ENCODE measurements around the gene CLDN10. TPM values are rescaled to one million over a fixed set of nuclear protein-coding genes. Genes with fewer than 3 reads are reported as not detected.
"Not testable (repeated sequence)": the region's sequence is repeated elsewhere in the genome, so short reads cannot be mapped to it uniquely, and the experiment has no call there.

CLDN10 gene
- total RNA-seq, 1 donor from 2014 or later, result 0.85 TPM

- no peak for DNase-seq (ENCODE audit: low spot score in 2 of 2)
- no peaks in the 10 kb centered on the region for H3K36me3 ChIP-seq
- intact Hi-C loops (cut with DNase I), result no loop called here
Measured at GRCh38 chr13:95564733-95565291, 12.3 kb downstream of the CLDN10 start.

GRCh38 chr13:95565758-95566157 is 13.2 kb downstream of the CLDN10 start:
- H3K4me1 ChIP-seq; DNase-seq (ENCODE audit: low spot score in 2 of 2); H3K9me3 ChIP-seq; H3K4me3 ChIP-seq; H3K36me3 ChIP-seq; H3K27ac ChIP-seq; intact Hi-C loops (cut with DNase I); H3K27me3 ChIP-seq: not testable (repeated sequence)

More at GRCh38 chr13:95564733-95565291, 12.3 kb downstream of the CLDN10 start:
- Histone ChIP-seq H3K9me3 (peaks cover 0 to 3% of the 10 kb centered on the region in 2 donors), H3K27me3 (no peaks in the 10 kb centered on the region), H3K4me3 (no peak overlapping the region), H3K4me1 (no peaks in the 10 kb centered on the region), H3K27ac (no peak overlapping the region)
- no peak for TF ChIP-seq CTCF (IDR thresholded peaks at IDR 0.05)

DNA sequence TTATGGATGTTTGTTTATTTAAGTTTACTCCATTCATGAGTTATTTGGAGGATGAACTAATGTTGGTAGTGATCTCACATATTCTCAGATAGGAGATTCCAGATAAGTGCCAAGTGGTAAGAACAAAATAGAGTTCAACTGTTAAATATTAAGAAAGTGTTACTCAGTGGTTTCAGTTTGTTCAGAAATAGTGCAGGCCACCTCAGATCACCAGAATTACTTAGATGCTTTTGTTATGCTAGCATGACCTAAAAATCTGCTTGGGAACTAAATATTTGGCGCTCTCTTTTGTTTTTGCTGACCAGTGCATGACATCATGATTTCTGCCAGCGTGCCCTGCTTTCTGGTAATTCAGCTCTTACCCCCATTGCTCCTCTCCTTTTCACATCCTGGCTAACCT is 15.6 kb downstream of the CLDN10 start:
- Histone ChIP-seq H3K9me3 (peaks cover 0 to 3% of the 10 kb centered on the region in 2 donors), H3K4me3 (no peak overlapping the region), H3K27me3 (no peaks in the 10 kb centered on the region), H3K4me1 (no peaks in the 10 kb centered on the region), H3K27ac (no peak overlapping the region), H3K36me3 (no peaks in the 10 kb centered on the region)
- no peak for DNase-seq (ENCODE audit: low spot score in 2 of 2)
- TF ChIP-seq CTCF (IDR thresholded peaks at IDR 0.05), result no peak
- intact Hi-C loops (cut with DNase I), result no loop called here

DNA sequence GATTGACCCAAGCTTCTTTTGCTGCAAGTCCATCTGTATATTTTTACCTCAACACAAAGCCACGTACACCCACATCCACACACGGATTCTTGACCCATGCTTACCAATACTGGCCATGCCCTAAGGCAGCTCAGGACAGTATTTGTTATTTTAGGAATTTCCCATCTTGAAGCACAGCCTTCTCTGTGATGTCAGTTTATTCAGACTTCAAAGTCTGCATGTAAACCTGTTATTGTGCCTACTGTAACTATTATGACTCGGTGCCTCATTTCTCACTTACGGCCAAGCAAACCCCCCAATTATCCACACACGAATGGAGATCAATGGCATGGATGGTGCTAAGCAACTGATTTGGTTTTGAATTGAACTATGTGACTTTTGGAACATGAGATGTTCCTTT is 17.5 kb downstream of the CLDN10 start:
- no peak for TF ChIP-seq CTCF (IDR thresholded peaks at IDR 0.05)
- Histone ChIP-seq H3K27ac (no peak overlapping the region), H3K4me3 (no peak overlapping the region), H3K9me3 (peaks cover 0 to 3% of the 10 kb centered on the region in 2 donors), H3K4me1 (no peaks in the 10 kb centered on the region), H3K36me3 (no peaks in the 10 kb centered on the region), H3K27me3 (no peaks in the 10 kb centered on the region)
- intact Hi-C loops (cut with DNase I), result no loop called here
- DNase-seq (ENCODE audit: low spot score in 2 of 2), result no peak

DNA sequence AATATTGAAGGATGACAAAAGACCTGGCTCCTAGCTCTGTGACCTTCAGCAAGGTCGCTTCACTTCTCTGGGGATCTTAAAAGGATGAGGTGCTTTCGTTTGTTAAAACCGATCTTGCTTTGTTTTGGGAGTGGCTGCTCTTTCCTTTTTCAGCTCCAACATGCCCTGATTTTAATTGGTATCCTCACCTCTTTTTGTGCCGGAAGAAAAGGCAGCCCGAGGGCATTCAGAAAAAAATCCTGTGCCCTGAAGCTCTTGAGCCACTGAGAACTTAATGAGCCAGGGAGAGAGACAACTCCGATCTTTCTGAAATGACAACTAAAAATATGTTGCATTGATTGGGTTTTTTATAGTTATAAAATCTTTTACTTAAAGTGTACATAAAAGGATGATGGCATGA is 19.4 kb downstream of the CLDN10 start:
- H3K27ac ChIP-seq, result no peak overlapping the region
- TF ChIP-seq CTCF (IDR thresholded peaks at IDR 0.05), result no peak
- H3K4me1 ChIP-seq, result no peaks in the 10 kb centered on the region
- H3K27me3 ChIP-seq, result no peaks in the 10 kb centered on the region
- no peak overlapping the region for H3K4me3 ChIP-seq
- intact Hi-C loops (cut with DNase I), result no loop called here
- no peaks in the 10 kb centered on the region for H3K9me3 ChIP-seq
- DNase-seq (ENCODE audit: low spot score in 2 of 2), result no peak
- no peaks in the 10 kb centered on the region for H3K36me3 ChIP-seq

GRCh38 chr13:95573221-95573620 is 20.7 kb downstream of the CLDN10 start:
- no peak for DNase-seq (ENCODE audit: low spot score in 2 of 2)
- Histone ChIP-seq H3K36me3 (no peaks in the 10 kb centered on the region), H3K27me3 (no peaks in the 10 kb centered on the region), H3K4me1 (no peaks in the 10 kb centered on the region), H3K9me3 (no peaks in the 10 kb centered on the region), H3K27ac (no peak overlapping the region), H3K4me3 (no peak overlapping the region)
- intact Hi-C loops (cut with DNase I), result no loop called here
- TF ChIP-seq CTCF (IDR thresholded peaks at IDR 0.05), result no peak

All from ascending aorta (tissue), 2 donors.